Activated T-cell treated with anti-CD3 and anti-CD28 coated beads, Interleukin-2, amount 50 U/mL, for 24 hours (primary cell): Measurements from ENCODE around the gene RNF13.

ENCODE experiments used
- DNase-seq: peaks from one replicate; pipeline ENCODE4 v3.0.0-alpha.2; 2020
- H3K27ac Mint-ChIP-seq: 2 replicates; pipeline ENCODE4 v1.8.0; 2020; ENCODE audit warnings: mild to moderate bottlenecking, mixed read lengths
- H3K27me3 Mint-ChIP-seq: 2 replicates; pipeline ENCODE4 v1.8.0; 2020; ENCODE audit warnings: mixed read lengths
- H3K36me3 Mint-ChIP-seq: 2 replicates; pipeline ENCODE4 v1.8.0; 2020; ENCODE audit warnings: low read depth, mixed read lengths
- H3K4me1 Mint-ChIP-seq: 2 replicates; pipeline ENCODE4 v1.8.0; 2020; ENCODE audit warnings: low read depth, mixed read lengths
- H3K4me3 Mint-ChIP-seq: 2 replicates; pipeline ENCODE4 v1.8.0; 2020; ENCODE audit warnings: mild to moderate bottlenecking, moderate library complexity, mixed read lengths
- H3K9me3 Mint-ChIP-seq: 2 replicates; pipeline ENCODE4 v1.8.0; 2020; ENCODE audit warnings: mixed read lengths

RNF13 gene

GRCh38 chr3:149843502-149843901 is 30.5 kb downstream of the RNF13 start:
- peaks cover 41% of the 10 kb centered on the region for H3K36me3 Mint-ChIP-seq
- H3K4me1 Mint-ChIP-seq = peaks cover 53% of the 10 kb centered on the region
- peaks cover 4% of the 10 kb centered on the region for H3K9me3 Mint-ChIP-seq
- no peak overlapping the region for H3K4me3 Mint-ChIP-seq
- DNase-seq = no peak
- no peaks in the 10 kb centered on the region for H3K27me3 Mint-ChIP-seq
- H3K27ac Mint-ChIP-seq = no peak overlapping the region

GRCh38 chr3:149844091-149844490 is 31.1 kb downstream of the RNF13 start:
- Mint-ChIP-seq H3K27ac (no peak overlapping the region), H3K4me1 (peaks cover 55% of the 10 kb centered on the region), H3K9me3 (peaks cover 4% of the 10 kb centered on the region), H3K27me3 (no peaks in the 10 kb centered on the region), H3K4me3 (no peak overlapping the region), H3K36me3 (peaks cover 46% of the 10 kb centered on the region)
- DNase-seq = no peak

- no peak for DNase-seq
- Mint-ChIP-seq H3K4me3 (no peak overlapping the region), H3K27ac (no peak overlapping the region), H3K27me3 (no peaks in the 10 kb centered on the region), H3K4me1 (peaks cover 45% of the 10 kb centered on the region), H3K9me3 (no peaks in the 10 kb centered on the region), H3K36me3 (peaks cover 54% of the 10 kb centered on the region)
Observed at GRCh38 chr3:149845570-149846244, 32.7 kb downstream of the RNF13 start.

GRCh38 chr3:149848238-149848637 is 35.2 kb downstream of the RNF13 start:
- DNase-seq = no peak
- H3K4me1 Mint-ChIP-seq = peaks cover 31% of the 10 kb centered on the region
- H3K9me3 Mint-ChIP-seq = no peaks in the 10 kb centered on the region
- no peak overlapping the region for H3K4me3 Mint-ChIP-seq
- no peaks in the 10 kb centered on the region for H3K27me3 Mint-ChIP-seq
- H3K27ac Mint-ChIP-seq = no peak overlapping the region
- peaks cover 71% of the 10 kb centered on the region for H3K36me3 Mint-ChIP-seq

GRCh38 chr3:149848688-149849087 is 35.7 kb downstream of the RNF13 start:
- Mint-ChIP-seq H3K4me3 (no peak overlapping the region), H3K4me1 (peaks cover 27% of the 10 kb centered on the region), H3K9me3 (no peaks in the 10 kb centered on the region), H3K27ac (no peak overlapping the region), H3K27me3 (no peaks in the 10 kb centered on the region), H3K36me3 (peaks cover 73% of the 10 kb centered on the region)
- DNase-seq = no peak

- H3K4me3 Mint-ChIP-seq = no peak overlapping the region
- no peak for DNase-seq
- peaks cover 85% of the 10 kb centered on the region for H3K36me3 Mint-ChIP-seq
- H3K27me3 Mint-ChIP-seq = no peaks in the 10 kb centered on the region
- no peak overlapping the region for H3K27ac Mint-ChIP-seq
- peaks cover 4% of the 10 kb centered on the region for H3K9me3 Mint-ChIP-seq
- peaks cover 14% of the 10 kb centered on the region for H3K4me1 Mint-ChIP-seq
Observed at GRCh38 chr3:149850787-149851584, 38.0 kb downstream of the RNF13 start.

GRCh38 chr3:149858911-149859310 is 45.9 kb downstream of the RNF13 start:
- no peak overlapping the region for H3K27ac Mint-ChIP-seq
- H3K4me3 Mint-ChIP-seq = no peak overlapping the region
- peaks cover 3% of the 10 kb centered on the region for H3K4me1 Mint-ChIP-seq
- DNase-seq = no peak
- peaks cover 4% of the 10 kb centered on the region for H3K9me3 Mint-ChIP-seq
- peaks cover 77% of the 10 kb centered on the region for H3K36me3 Mint-ChIP-seq
- no peaks in the 10 kb centered on the region for H3K27me3 Mint-ChIP-seq

GRCh38 chr3:149860881-149861280 is 47.9 kb downstream of the RNF13 start:
- Mint-ChIP-seq H3K4me1 (peaks cover 6% of the 10 kb centered on the region), H3K4me3 (no peak overlapping the region), H3K36me3 (peaks cover 75% of the 10 kb centered on the region), H3K27me3 (no peaks in the 10 kb centered on the region), H3K9me3 (peaks cover 5% of the 10 kb centered on the region), H3K27ac (no peak overlapping the region)
- no peak for DNase-seq

GRCh38 chr3:149867563-149867962 is 54.5 kb downstream of the RNF13 start:
- Mint-ChIP-seq H3K27me3 (no peaks in the 10 kb centered on the region), H3K4me1 (peaks cover 13% of the 10 kb centered on the region), H3K4me3 (no peak overlapping the region), H3K9me3 (peaks cover 26% of the 10 kb centered on the region), H3K36me3 (peaks cover 74% of the 10 kb centered on the region), H3K27ac (no peak overlapping the region)
- DNase-seq = no peak

GRCh38 chr3:149871855-149872254 is 58.8 kb downstream of the RNF13 start:
- no peak for DNase-seq
- Mint-ChIP-seq H3K4me3 (no peak overlapping the region), H3K27me3 (no peaks in the 10 kb centered on the region), H3K4me1 (peaks cover 12% of the 10 kb centered on the region), H3K9me3 (peaks cover 18% of the 10 kb centered on the region), H3K36me3 (peaks cover 70% of the 10 kb centered on the region), H3K27ac (no peak overlapping the region)

- no peak for DNase-seq
- peaks cover 62% of the 10 kb centered on the region for H3K36me3 Mint-ChIP-seq
- peaks cover 12% of the 10 kb centered on the region for H3K4me1 Mint-ChIP-seq
- H3K27ac Mint-ChIP-seq = no peak overlapping the region
- H3K9me3 Mint-ChIP-seq = peaks cover 13% of the 10 kb centered on the region
- no peaks in the 10 kb centered on the region for H3K27me3 Mint-ChIP-seq
- H3K4me3 Mint-ChIP-seq = no peak overlapping the region
Observed at GRCh38 chr3:149872589-149872988, 59.6 kb downstream of the RNF13 start.

- H3K27ac Mint-ChIP-seq = no peak overlapping the region
- DNase-seq = no peak
- H3K4me3 Mint-ChIP-seq = no peak overlapping the region
- H3K9me3 Mint-ChIP-seq = no peaks in the 10 kb centered on the region
- H3K4me1 Mint-ChIP-seq = peaks cover 5% of the 10 kb centered on the region
- H3K36me3 Mint-ChIP-seq = peaks cover 37% of the 10 kb centered on the region
- H3K27me3 Mint-ChIP-seq = no peaks in the 10 kb centered on the region
Observed at GRCh38 chr3:149877668-149878067, 64.7 kb downstream of the RNF13 start.

GRCh38 chr3:149879872-149880271 is 66.9 kb downstream of the RNF13 start:
- Mint-ChIP-seq H3K4me1 (peaks cover 7% of the 10 kb centered on the region), H3K4me3 (no peak overlapping the region), H3K27me3 (no peaks in the 10 kb centered on the region), H3K27ac (no peak overlapping the region), H3K36me3 (peaks cover 30% of the 10 kb centered on the region), H3K9me3 (peaks cover 6% of the 10 kb centered on the region)
- DNase-seq = no peak

GRCh38 chr3:149881879-149882278 is 68.9 kb downstream of the RNF13 start:
- no peak overlapping the region for H3K27ac Mint-ChIP-seq
- no peak overlapping the region for H3K4me3 Mint-ChIP-seq
- H3K36me3 Mint-ChIP-seq = peaks cover 28% of the 10 kb centered on the region
- no peak for DNase-seq
- H3K4me1 Mint-ChIP-seq = peaks cover 17% of the 10 kb centered on the region
- no peaks in the 10 kb centered on the region for H3K27me3 Mint-ChIP-seq
- H3K9me3 Mint-ChIP-seq = peaks cover 6% of the 10 kb centered on the region

GRCh38 chr3:149883134-149883533 is 70.1 kb downstream of the RNF13 start:
- peaks cover 6% of the 10 kb centered on the region for H3K9me3 Mint-ChIP-seq
- peaks cover 17% of the 10 kb centered on the region for H3K4me1 Mint-ChIP-seq
- no peaks in the 10 kb centered on the region for H3K27me3 Mint-ChIP-seq
- no peak for DNase-seq
- peaks cover 36% of the 10 kb centered on the region for H3K36me3 Mint-ChIP-seq
- no peak overlapping the region for H3K27ac Mint-ChIP-seq
- H3K4me3 Mint-ChIP-seq = no peak overlapping the region
